ENCODE results near the gene CST7.

Gene CST7

GRCh38 chr20:25008388-25009217, 59.5 kb downstream of the CST7 start:
- DNase-seq (ENCODE audit: low read depth in 1 of 2, low spot score in 1 of 2) = no peak
- Histone ChIP-seq H3K27me3 (ENCODE audit: insufficient read depth, poor library complexity, severe bottlenecking) (no peaks in the 10 kb centered on the region), H3K27ac (replicated peaks) (no peak overlapping the region), H3K4me3 (replicated peaks; ENCODE audit: insufficient read depth, low read length) (no peak overlapping the region)
- TF ChIP-seq GABPA (IDR thresholded peaks at IDR 0.05; ENCODE audit: low read depth) = no peak
- no peak for TF ChIP-seq CTCF (IDR thresholded peaks at IDR 0.05; ENCODE audit: insufficient read depth, low read length)
- TF ChIP-seq POLR2AphosphoS5 (IDR thresholded peaks at IDR 0.05; ENCODE audit: low read depth) = no peak
- no peak for TF ChIP-seq SPI1 (IDR thresholded peaks at IDR 0.05; ENCODE audit: borderline replicate concordance, low read depth)
- no peak for TF ChIP-seq REST (IDR thresholded peaks at IDR 0.05; ENCODE audit: insufficient replicate concordance, low read depth)
